Activated CD4-positive, alpha-beta memory T cell treated with anti-CD3 and anti-CD28 coated beads for 36 hours (primary cell): ENCODE data around the gene GRIN3B. TPM values are rescaled to one million over a fixed set of nuclear protein-coding genes. Genes with fewer than 3 reads are reported as not detected.
A peak's percentile ranks its signal among the peaks of the same experiment; 100 is the strongest.
"Not testable (repeated sequence)": the region's sequence is repeated elsewhere in the genome, so short reads cannot be mapped to it uniquely, and the experiment has no call there.

ENCODE experiments used
- CTCF ChIA-PET: fragments of 350-600 bp; sonication (Branson Sonifier 250); formaldehyde crosslinking; loops from one replicate; lab custom pipeline; 2021; ENCODE audit warnings: antibody characterized with exemption, inconsistent platforms; lab: Charles Lee
- POLR2A ChIA-PET: fragments of 350-600 bp; sonication (Branson Sonifier 250); formaldehyde crosslinking; loops from one replicate; lab custom pipeline; 2021; ENCODE audit warnings: antibody characterized with exemption; lab: Charles Lee
- DNase-seq: peaks from one replicate; pipeline ENCODE4 v3.0.0-alpha.2; 2020
- H3K27ac Mint-ChIP-seq: one replicate; pipeline ENCODE4 v1.8.0; 2021; ENCODE audit warnings: mixed read lengths
- H3K27me3 Mint-ChIP-seq: one replicate; pipeline ENCODE4 v1.8.0; 2021; ENCODE audit warnings: mixed read lengths
- H3K36me3 Mint-ChIP-seq: one replicate; pipeline ENCODE4 v1.8.0; 2021; ENCODE audit warnings: mixed read lengths
- H3K4me1 Mint-ChIP-seq: one replicate; pipeline ENCODE4 v1.8.0; 2021; ENCODE audit warnings: low read depth, mixed read lengths
- H3K4me3 Mint-ChIP-seq: one replicate; pipeline ENCODE4 v1.8.0; 2021; ENCODE audit warnings: mild to moderate bottlenecking, mixed read lengths
- H3K9me3 Mint-ChIP-seq: one replicate; pipeline ENCODE4 v1.8.0; 2021; ENCODE audit warnings: mixed read lengths
- intact Hi-C: fragments of 100-400 bp; cut with micrococcal nuclease; formaldehyde crosslinking; loops from one replicate; pipeline ENCODE4 v1.15.1; 2023
- total RNA-seq, 2 experiments: library from RNA; stranded (reverse); gene quantifications; one replicate each; pipeline ENCODE4 v1.2.3, GENCODE V29; 2021

Gene GRIN3B, protein sequence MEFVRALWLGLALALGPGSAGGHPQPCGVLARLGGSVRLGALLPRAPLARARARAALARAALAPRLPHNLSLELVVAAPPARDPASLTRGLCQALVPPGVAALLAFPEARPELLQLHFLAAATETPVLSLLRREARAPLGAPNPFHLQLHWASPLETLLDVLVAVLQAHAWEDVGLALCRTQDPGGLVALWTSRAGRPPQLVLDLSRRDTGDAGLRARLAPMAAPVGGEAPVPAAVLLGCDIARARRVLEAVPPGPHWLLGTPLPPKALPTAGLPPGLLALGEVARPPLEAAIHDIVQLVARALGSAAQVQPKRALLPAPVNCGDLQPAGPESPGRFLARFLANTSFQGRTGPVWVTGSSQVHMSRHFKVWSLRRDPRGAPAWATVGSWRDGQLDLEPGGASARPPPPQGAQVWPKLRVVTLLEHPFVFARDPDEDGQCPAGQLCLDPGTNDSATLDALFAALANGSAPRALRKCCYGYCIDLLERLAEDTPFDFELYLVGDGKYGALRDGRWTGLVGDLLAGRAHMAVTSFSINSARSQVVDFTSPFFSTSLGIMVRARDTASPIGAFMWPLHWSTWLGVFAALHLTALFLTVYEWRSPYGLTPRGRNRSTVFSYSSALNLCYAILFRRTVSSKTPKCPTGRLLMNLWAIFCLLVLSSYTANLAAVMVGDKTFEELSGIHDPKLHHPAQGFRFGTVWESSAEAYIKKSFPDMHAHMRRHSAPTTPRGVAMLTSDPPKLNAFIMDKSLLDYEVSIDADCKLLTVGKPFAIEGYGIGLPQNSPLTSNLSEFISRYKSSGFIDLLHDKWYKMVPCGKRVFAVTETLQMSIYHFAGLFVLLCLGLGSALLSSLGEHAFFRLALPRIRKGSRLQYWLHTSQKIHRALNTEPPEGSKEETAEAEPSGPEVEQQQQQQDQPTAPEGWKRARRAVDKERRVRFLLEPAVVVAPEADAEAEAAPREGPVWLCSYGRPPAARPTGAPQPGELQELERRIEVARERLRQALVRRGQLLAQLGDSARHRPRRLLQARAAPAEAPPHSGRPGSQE
- total RNA-seq: not detected

DNA sequence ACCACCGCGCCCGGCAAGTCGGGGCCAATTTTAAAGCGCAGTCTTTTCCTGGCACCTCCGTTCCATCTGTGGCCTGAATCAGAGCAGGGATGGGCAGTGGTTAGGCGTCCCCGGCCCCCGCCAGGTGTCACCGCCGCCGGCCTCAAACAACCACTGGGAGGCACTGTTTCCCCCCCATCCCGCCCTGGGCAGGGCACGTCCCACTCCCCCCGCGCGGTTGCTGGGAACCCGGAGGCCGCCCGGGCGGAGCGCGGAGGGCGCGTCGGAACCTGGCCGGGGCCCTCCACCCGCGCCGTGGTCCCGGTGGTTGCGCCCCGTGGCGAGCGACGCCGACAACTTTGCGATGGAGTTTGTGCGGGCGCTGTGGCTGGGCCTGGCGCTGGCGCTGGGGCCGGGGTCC is at the start of gene GRIN3B:
Gene GRIN3B (plus strand): TSS at position 325 of the 400 bp plus-strand sequence. CDS start 19 bp downstream, at position 344.
- Mint-ChIP-seq H3K4me1 (peaks cover 15% of the 10 kb centered on the region), H3K9me3 (no peaks in the 10 kb centered on the region), H3K4me3 (no peak within 1 kb of the TSS), H3K27me3 (peaks cover 31% of the 10 kb centered on the region), H3K27ac (no peak within 1 kb of the TSS), H3K36me3 (peaks cover 3% of the 10 kb centered on the region)
- CTCF ChIA-PET: interaction anchor here (0.9 to 1.6 kb wide), 4 partner anchors 16 to 244 kb away, joined by 3 to 6 read pairs (median 3); partner anchors contain the start of gene WDR18
- intact Hi-C loops: loop anchor here (2.0 kb wide), 2 partner anchors 21 to 241 kb away; partner anchors contain the start of genes ATP5F1D, RNU6-2 and TMEM259
- DNase-seq: peak; percentile 86
- POLR2A ChIA-PET: no interaction called here

DNA sequence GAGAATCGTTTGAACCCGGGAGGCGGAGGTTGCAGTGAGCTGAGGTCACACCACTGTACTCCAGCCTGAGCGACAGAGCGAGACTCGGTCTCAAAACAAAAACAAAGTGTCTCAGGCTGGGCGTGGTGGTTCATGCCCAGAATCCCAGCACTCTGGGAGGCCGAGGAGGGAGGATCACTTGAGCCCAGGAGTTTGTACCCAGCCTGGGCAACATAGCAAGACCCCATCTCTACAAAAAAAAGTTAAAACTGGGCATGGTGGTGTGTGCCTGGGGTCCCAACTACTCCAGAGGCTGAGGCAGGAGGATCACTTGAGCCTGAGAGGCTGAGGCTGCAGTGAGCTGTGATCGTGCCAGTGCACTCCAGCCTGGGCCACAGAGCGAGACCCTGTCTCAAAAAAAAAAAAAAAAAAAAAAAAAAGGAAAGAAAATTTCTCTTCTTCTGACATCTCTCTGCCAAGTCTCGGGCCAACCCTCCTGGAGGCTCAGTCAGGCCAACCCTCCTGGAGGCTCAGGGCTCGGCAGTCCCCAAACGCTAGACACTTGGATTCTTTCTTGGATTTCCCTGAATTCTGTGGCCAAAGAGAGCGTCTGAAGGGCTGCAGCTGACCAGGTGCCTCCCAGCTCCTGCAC is 48.1 kb upstream of the GRIN3B start:
- CTCF ChIA-PET: no interaction called here
- no peak for DNase-seq
- Mint-ChIP-seq H3K27ac (no peak overlapping the region), H3K27me3 (no peaks in the 10 kb centered on the region), H3K4me3 (no peak overlapping the region), H3K9me3 (no peaks in the 10 kb centered on the region), H3K36me3 (no peaks in the 10 kb centered on the region), H3K4me1 (peaks cover 11% of the 10 kb centered on the region)
- POLR2A ChIA-PET: no interaction called here
- intact Hi-C loops: no loop called here

DNA sequence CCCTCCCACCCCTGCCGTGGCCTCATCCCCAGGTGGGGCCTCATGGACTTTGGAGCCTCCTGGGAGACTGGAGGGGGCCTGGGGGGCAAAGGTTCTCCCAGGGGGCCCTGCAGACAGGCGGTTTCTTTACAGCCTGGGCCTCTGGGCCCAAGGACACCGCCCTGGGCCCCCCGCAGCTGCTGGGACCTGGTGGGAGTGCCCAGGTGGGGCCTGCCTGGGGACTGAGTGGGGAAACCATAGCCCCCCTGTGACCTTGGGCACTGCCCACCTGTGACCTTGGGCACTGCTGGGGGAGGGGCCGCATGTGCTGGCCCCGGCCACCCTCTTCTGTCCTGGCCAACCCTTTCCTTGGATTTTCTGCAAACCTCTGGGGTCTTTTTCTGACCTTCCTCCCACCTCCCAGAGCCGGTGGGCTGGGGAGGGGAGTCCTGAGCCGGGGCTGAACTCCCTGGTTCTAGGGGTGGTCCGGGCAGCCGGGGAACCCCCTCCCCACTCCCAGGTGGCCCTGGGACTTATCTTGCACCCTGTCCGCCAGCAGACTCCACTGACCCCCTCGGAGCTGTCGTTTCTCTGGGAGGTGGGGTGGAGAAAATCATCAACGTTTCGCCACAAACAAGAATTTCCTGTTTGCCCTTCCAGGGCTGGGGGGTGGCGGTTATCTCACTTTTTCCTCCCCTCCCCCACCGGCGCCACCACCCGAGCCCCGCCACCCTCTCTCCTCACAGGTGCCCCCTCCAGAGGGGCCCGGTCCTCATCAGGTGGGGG is 47.4 kb upstream of the GRIN3B start:
- ChIA-PET CTCF (no interaction called here), POLR2A (no interaction called here)
- intact Hi-C loops: no loop called here
- Mint-ChIP-seq H3K36me3 (no peaks in the 10 kb centered on the region), H3K27ac (no peak overlapping the region), H3K4me3 (no peak overlapping the region), H3K4me1 (peaks cover 11% of the 10 kb centered on the region), H3K27me3 (no peaks in the 10 kb centered on the region), H3K9me3 (no peaks in the 10 kb centered on the region)
- DNase-seq: no peak

DNA sequence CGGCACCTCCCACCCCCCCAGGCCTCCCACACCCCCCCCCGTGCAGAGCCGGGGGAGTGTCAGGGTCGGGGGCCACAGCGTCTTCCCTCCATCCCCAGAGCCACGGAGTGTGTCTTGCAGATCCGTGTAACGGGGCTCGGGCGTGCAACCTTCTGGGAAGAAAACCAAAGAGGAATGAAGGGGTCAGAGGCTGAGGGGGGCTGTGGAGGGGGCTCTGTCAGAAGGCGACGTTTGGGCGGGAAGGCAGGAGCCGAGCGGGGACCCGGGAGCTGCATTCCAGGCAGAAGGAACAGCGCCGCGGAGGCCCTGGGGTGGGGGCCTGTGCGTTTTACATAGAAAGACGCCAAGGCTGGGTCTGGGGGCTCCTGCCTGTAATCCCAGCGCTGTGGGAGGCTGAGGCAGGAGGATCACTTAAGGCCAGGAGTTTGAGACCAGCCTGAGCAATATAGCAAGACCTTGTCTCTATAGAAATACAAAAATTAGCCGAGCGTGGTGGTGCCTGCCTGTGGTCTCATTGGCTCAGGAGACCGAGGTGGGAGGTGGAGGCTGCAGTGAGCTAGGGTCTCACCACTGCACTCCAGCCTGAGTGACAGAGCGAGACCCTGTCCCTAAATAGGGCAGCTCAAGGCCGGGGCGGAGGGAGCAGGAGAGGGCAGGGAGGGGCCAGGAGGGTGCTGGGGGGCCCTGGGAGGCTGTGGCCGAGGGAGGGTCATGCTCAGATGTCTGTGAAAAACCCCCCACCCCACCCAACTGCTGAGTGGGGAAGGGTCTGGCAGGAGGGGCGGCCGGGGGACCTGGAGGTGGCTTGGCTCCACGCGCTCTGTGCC is 46.6 kb upstream of the GRIN3B start:
- H3K4me1 Mint-ChIP-seq: peaks cover 9% of the 10 kb centered on the region
- H3K9me3 Mint-ChIP-seq: no peaks in the 10 kb centered on the region
- DNase-seq: no peak
- ChIA-PET POLR2A (no interaction called here), CTCF (no interaction called here)
- H3K27ac Mint-ChIP-seq: no peak overlapping the region
- H3K27me3 Mint-ChIP-seq: no peaks in the 10 kb centered on the region
- H3K36me3 Mint-ChIP-seq: no peaks in the 10 kb centered on the region
- H3K4me3 Mint-ChIP-seq: no peak overlapping the region
- intact Hi-C loops: no loop called here

DNA sequence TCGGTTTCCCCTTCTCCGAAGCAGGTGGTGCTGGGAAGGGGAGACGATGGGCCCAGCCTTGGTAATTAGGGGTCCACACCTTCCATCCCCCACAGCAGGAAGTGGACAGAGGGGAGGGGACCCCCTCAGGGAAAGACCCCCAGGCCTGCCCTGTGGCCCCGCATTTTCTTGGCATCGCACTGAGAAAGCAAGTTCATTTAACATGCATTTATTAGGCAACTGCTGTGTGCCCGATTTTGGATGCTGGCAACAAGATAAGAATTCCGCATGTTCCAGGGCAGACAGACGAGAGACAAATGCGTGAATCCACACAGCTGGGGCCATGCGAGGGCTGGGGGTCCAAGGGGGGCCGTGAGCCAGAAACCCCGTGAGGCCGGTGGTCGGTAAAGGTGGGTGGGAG is 45.9 kb upstream of the GRIN3B start:
- Mint-ChIP-seq H3K4me1 (peaks cover 13% of the 10 kb centered on the region), H3K4me3 (no peak overlapping the region), H3K36me3 (no peaks in the 10 kb centered on the region), H3K27ac (no peak overlapping the region), H3K27me3 (no peaks in the 10 kb centered on the region), H3K9me3 (no peaks in the 10 kb centered on the region)
- ChIA-PET CTCF (no interaction called here), POLR2A (no interaction called here)
- intact Hi-C loops: no loop called here
- DNase-seq: no peak

DNA sequence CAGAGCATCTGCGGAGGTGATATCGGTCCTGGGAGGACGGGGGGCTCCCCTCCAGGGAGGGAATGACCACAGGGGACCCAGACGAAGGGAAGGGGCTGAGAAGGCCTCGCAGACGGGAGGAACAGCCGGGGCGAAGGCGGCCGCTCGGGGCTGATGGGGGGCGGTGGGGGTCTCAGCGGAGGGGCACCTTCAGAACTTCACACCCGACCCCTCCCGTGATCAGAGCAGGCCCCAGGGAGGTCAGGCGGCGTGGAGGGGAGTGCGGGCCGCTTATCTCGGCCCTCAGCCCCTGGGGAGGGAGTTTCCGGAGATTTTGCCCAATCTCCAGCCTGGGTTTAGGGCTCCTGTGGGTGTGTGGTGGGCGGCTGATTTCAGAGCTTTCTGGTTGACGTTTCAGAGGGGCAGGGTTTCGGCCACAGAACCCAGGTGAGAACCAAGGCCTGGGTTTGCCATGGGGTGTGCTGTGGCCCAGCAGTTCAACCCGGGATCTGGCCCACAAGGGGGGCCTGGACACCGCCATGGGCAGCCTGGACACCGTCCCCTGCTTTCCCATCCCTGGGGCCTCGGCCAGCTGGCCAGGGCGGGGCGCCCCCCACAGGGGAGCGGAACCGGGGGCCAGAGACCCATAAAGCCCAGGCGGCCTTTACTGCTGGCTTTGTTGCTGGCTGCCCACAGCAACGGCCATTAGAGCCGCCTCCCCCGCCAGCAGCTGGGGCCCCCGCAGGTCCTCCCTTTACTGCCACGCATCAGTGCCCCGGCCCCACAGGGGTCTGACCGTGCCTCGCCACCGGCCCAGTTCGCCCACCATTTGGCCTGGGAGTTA is 45.3 kb upstream of the GRIN3B start:
- no peak overlapping the region for H3K4me3 Mint-ChIP-seq
- no peak overlapping the region for H3K27ac Mint-ChIP-seq
- no peaks in the 10 kb centered on the region for H3K9me3 Mint-ChIP-seq
- POLR2A ChIA-PET: no interaction called here
- no peaks in the 10 kb centered on the region for H3K36me3 Mint-ChIP-seq
- intact Hi-C loops: no loop called here
- CTCF ChIA-PET: no interaction called here
- H3K27me3 Mint-ChIP-seq: no peaks in the 10 kb centered on the region
- DNase-seq: no peak
- peaks cover 13% of the 10 kb centered on the region for H3K4me1 Mint-ChIP-seq

DNA sequence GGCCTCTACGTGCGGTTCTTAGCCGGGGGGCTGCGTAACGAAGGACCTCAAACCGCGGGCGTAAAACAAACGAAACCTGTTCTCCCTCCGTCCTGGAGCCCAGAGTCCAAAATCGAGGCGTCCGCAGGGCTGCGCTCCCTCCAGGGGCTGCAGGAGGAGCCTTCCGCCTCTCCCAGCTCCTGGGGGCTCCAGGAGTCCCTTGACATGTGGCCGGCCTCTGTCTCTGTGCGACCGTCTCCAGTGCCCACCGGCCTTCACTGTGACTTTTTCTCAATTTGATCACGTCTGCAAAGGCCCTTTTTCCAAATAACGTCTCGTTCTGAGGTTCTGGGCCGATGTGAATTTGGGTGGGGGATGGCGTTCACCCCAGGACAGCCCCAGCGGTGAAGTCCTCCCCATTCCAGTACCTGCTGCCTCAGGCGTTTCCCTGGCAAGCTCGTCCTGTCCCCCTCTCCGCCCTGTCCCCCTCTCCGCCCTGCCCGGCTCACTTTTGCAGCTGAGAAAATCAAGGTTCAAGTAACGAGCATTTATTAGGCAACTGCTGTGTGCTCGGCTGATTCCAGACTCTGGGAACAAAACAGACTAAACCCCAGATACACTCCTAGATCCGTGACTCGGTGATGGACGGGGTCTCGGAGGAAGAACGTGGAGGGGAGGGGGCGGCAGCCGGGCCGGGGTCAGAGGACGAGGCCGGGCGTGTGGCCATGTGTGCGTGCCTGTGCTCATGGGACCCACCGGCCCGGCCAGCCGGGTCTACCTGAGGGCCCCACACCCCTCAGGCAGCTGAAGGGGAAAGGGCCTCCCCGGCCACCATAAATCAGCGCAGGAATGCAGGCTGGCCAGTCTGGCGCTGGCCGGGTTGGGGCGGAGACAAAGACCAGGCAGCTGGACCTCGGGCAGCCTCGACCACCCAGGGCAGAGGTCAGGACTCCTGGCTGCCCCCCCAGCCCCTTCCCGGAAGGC is 44.1 kb upstream of the GRIN3B start:
- POLR2A ChIA-PET: no interaction called here
- intact Hi-C loops: no loop called here
- no peaks in the 10 kb centered on the region for H3K36me3 Mint-ChIP-seq
- DNase-seq: no peak
- peaks cover 13% of the 10 kb centered on the region for H3K4me1 Mint-ChIP-seq
- CTCF ChIA-PET: no interaction called here
- H3K9me3 Mint-ChIP-seq: no peaks in the 10 kb centered on the region
- no peak overlapping the region for H3K27ac Mint-ChIP-seq
- no peaks in the 10 kb centered on the region for H3K27me3 Mint-ChIP-seq
- no peak overlapping the region for H3K4me3 Mint-ChIP-seq

DNA sequence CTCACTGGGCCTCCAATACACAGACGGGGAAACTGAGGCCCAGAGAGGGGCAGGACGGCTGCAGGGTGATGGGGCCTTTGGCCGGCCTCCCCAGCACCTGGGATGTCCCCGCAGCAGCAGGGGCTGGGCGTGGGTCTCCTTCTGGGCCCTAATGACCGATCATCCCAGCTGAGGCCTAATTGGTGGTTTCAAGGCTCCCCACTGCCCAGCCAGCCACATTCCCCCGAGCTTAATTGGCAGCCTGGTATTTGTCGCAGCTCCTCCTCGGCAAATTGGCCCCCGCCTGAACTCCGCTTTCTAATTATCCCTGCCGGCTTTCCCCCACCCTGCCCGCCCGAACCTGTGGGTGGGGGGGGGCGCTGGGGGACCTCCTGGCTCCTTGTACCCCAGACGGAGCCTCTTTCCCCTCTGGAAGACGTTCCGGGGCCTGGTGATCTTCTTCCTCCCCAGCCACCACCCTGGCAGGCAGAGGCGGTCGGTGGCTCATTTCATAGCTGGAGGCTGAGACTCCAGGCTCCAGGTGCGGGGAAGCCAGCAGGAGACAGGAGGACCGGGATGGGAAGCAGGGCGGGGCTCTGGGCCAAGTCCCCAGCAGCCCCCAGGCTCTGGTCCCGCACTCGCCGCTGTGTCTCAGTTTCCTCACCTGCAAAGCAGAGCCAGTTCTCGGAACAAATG is 43.3 kb upstream of the GRIN3B start:
- no peak overlapping the region for H3K4me3 Mint-ChIP-seq
- no peak for DNase-seq
- intact Hi-C loops: no loop called here
- no peaks in the 10 kb centered on the region for H3K9me3 Mint-ChIP-seq
- peaks cover 9% of the 10 kb centered on the region for H3K4me1 Mint-ChIP-seq
- H3K27ac Mint-ChIP-seq: no peak overlapping the region
- no peaks in the 10 kb centered on the region for H3K27me3 Mint-ChIP-seq
- CTCF ChIA-PET: no interaction called here
- POLR2A ChIA-PET: no interaction called here
- H3K36me3 Mint-ChIP-seq: no peaks in the 10 kb centered on the region

DNA sequence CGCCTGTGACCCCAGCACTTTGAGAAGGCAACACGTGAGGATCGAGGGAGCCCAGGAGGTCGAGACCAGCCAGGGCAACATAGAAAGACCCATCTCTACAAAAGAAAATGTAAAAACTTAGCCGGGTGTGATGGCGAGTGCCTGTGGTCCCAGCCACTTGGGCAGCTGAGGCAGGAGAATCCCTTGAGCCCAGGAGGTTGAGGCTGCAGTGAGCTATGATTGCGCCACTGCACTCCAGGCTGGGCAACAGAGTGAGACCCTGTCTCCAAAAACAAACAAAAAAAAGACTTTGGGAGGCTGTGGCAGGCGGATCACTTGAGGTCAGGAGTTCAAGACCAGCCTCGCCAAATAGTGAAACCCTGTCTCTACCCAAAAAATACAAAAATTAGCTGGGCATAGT is 42.6 kb upstream of the GRIN3B start:
- H3K36me3 Mint-ChIP-seq, POLR2A ChIA-PET, CTCF ChIA-PET, DNase-seq, H3K27me3 Mint-ChIP-seq, H3K27ac Mint-ChIP-seq, H3K9me3 Mint-ChIP-seq, H3K4me3 Mint-ChIP-seq, intact Hi-C loops: not testable (repeated sequence)
- peaks cover 13% of the 10 kb centered on the region for H3K4me1 Mint-ChIP-seq
